DMS 273 (cell line): ENCODE results near the gene PLA2G2C.
A peak's percentile ranks its signal among the peaks of the same experiment; 100 is the strongest.
"Not testable (repeated sequence)": the region's sequence is repeated elsewhere in the genome, so short reads cannot be mapped to it uniquely, and the experiment has no call there.

Source experiments
- DNase-seq: peaks from one replicate; lab custom pipeline; 2025; ENCODE audit not compliant: unreplicated experiment; lab: John Stamatoyannopoulos, UW

PLA2G2C gene, protein sequence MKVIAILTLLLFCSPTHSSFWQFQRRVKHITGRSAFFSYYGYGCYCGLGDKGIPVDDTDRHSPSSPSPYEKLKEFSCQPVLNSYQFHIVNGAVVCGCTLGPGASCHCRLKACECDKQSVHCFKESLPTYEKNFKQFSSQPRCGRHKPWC

GRCh38 chr1:20185834-20186782 lies at the start of gene PLA2G2C, which contains the start of gene UBXN10:
Gene PLA2G2C (minus strand): TSS chr1:20186518. CDS start chr1:20177363, 9,155 bp downstream.
Gene UBXN10 (plus strand): TSS chr1:20186096. CDS start chr1:20190562, 4,466 bp downstream.
- peak; percentile 40 for DNase-seq

DNA sequence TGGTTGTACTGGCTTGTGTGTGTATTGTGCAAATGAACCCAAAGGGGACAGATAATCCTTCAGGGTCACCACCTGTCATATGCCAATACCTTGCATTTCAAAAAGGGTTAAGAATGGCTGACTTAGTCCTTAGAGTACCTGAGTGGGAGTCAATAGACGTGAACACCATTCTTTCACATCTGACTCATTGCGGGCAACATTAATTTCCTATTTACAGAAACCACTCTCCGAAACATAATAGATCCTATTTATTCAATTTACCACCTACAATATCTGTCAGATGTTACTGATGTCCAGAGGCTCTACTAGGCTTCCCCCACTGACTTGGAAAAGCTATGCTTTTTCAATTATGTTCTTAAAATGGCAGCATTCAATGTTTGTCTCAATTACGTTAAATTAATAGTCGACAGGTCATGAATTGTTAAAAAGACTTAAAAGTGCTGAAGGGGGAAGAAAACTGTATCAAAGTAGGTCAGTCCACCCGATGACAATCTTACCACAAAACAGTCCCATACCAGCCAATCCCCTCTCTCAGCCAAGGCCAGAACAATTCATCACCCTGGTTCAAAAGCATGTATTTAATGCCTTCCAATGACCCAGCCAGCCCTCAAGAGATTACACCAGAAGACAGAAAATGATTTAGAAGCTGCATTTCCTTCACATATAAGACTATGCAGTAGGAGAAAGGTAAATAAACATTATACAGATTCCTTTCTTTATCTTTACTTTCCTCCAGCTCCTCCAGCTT lies 48.6 kb upstream of the PLA2G2C start:
- DNase-seq = no peak

- DNase-seq = peak; percentile 70
These were observed 47.5 kb upstream of the PLA2G2C start for GRCh38 chr1:20233866-20234265.

DNA sequence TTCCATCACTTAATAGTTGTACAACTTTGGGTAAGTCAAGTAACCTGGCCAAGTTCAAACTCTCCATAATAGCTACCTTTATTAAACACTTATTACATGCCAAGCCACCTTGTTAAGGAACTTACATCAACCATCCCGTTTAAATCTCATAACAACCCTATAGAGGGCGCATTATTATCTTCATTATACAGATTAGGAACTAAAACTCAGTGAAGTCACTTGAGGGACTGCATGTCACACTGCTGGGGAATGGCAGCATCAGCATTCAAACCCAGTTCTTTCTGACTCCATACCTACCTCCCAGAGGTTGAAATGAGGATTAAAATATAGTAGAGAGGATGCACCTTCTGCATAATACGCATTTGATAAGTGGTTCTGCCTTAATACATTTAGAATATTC lies 47.1 kb upstream of the PLA2G2C start:
- DNase-seq = peak; percentile 69

DNA sequence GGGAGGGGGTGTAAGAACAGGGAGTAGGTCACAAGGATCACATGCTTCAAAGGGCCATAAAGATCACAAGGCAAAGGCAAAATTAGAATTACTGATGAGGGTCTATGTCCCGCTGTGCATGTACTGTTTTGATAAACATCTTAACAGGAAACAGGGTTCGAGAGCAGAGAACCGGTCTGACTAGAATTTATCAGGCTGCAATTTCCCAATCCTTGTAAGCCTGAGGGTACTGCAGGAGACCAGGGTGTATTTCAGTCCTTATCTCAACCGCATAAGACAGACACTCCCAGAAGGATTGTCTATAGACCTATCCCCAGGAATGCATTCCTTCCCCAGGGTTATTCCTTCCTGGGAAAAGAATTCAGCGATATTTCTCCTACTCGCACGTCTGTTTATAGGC lies 46.2 kb upstream of the PLA2G2C start:
- not testable (repeated sequence) for DNase-seq

- DNase-seq = no peak
These were observed 42.9 kb upstream of the PLA2G2C start for GRCh38 chr1:20229171-20229570.

- no peak for DNase-seq
These were observed 42.1 kb upstream of the PLA2G2C start for GRCh38 chr1:20228314-20228825.

- DNase-seq = no peak
These were observed 41.4 kb upstream of the PLA2G2C start for GRCh38 chr1:20227704-20228103.

GRCh38 chr1:20224546-20224945 lies 38.2 kb upstream of the PLA2G2C start:
- no peak for DNase-seq

DNA sequence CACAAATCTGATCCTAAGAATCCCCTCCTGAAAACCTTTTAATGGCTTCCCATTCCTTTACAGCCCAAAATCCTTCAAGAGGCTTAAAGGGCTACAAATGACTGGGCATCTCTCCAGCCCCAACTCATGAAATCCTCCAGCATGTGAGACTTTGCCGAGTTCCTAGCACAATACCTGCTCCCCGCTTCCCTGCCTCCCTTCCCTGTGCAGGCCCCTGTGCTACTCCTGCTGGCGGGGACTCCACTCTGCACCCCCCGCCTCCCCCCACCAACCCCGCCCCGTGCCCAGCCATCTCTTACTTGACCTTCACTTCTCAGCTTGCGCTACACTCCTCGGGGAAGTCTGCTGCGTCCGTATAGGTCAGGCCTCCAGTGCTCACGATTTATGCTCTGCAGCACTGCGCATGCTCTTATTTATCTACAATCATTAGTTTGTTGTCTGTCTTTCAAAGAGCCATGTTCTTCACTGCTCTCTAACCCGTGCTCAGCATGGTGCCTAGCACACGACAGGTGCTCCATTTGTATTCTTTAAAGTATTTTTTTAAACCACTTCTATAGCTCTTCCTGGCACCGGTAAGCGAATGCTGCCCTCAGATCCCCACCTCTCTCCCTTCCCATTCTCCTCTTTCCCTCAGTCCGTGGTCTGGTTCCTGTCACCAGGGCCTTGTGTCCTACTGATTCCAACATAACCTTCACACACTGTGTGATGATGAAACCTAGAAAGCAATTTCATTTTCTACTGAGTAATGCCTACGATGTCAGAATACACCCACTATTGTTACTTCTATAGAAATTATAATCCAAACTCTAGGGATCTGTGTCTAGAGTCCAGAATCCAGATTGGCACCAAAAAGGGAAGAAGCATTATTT lies 37.5 kb upstream of the PLA2G2C start:
- DNase-seq = no peak

GRCh38 chr1:20223106-20223505 lies 36.8 kb upstream of the PLA2G2C start:
- no peak for DNase-seq

GRCh38 chr1:20220036-20220435 lies 33.7 kb upstream of the PLA2G2C start:
- peak; percentile 54 for DNase-seq

GRCh38 chr1:20219053-20219452 lies 32.7 kb upstream of the PLA2G2C start:
- not testable (repeated sequence) for DNase-seq

DNA sequence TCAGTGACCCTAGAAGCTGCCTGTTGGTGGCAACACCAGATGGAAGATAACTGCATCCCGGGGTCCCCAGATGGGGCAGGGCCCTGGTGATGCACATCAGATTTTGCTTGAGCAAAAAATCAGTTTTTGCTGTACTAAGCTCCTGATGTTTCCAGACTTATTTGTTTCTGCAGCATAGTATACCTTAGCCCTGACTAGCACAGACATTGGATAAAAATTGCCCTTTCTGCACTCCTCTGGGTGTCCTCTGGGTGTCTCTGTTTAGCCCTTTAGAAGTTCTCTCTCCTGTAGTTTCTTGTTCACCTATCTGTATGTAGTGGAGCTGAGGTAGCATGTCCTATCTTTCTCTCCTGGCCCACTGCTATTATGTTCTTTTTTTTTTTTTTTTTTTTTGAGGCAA lies 30.3 kb upstream of the PLA2G2C start:
- DNase-seq = peak; percentile 43

DNA sequence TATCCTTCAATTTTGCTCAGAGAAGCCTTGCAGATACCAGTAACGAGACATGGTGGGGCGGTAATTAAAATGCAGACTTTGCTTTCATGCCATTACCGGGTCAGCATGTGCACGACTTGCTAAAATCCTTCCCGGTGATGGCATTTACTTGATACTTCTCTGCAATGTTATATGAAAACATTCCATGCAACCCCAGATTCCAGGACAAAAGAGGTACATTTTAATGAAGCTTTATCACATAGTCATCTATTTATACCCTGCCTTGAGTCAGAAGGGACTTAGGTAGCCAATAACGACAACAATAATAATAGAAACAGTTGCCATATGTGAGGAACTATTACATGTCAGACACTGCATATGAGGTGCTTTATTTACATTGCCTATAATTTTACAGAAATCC lies 29.4 kb upstream of the PLA2G2C start:
- no peak for DNase-seq

DNA sequence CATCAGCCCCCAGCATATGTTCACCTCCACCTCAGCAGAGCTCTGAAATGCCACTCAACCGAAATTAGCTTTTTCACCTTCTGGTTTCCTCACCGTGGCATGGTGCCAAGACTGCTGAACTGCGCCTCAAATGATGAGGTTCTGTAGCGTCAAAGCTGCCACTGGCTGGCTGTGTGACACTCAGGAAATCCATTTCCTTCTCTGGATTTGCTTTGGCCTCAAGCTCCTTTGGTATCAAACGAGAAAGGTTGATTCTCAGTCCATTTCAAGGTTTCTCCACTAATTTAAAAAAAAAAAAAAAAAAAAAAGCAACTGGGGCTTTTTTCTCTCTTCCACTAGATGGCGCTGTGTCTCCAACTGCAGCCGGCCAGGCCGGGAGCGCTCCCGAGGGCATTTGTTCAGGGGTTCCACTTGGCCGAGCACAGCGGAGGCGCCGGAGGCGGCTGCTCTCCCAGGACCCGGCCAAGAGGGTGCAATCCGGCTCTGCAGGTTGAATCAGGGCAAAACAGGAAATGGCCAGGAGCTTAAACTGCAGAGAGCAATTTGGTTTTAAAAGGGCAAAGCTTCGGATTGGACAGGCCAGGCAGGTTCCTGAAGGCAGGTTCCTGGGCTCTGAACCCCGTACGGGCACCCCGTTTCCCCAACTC lies 26.5 kb upstream of the PLA2G2C start:
- DNase-seq = peak; percentile 90

DNA sequence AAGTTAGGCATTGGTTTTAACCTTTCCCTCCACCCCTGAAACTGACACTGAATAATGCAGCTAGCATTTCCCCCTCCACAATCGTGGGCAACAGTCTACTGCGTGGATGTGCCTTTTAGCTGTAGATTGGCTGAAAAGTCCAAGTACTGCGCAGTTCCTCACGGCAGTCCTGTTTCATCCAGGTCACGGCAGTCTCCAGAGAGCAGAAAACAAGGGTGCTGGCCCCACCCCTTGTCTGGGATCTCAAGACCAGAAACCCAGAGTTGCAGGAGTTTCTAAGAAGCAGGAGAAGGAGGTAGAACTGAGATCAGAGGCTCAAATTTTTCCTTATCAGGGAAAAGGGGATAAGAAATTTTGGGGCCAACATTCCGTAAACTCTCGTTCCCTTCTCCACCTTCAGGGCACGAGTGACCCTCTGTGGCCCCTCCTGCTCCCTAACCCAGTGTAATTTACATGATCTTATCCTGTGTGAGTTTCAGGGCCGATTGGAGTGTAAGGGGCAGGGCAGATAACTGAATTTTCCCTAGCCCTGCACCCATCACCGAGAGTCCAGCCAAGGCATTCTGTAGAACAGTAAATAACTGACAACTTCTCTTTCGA lies 25.9 kb upstream of the PLA2G2C start:
- no peak for DNase-seq

GRCh38 chr1:20211511-20211931 lies 25.2 kb upstream of the PLA2G2C start:
- no peak for DNase-seq

GRCh38 chr1:20210736-20211460 lies 24.6 kb upstream of the PLA2G2C start:
- no peak for DNase-seq
